ENCODE measurements around the gene AFF3.

The AFF3 gene

GRCh38 chr2:99571021-99571420, 571.4 kb downstream of the AFF3 start:
- no peak for DNase-seq

GRCh38 chr2:99569386-99569785, 573.0 kb downstream of the AFF3 start:
- no peak for DNase-seq

DNA sequence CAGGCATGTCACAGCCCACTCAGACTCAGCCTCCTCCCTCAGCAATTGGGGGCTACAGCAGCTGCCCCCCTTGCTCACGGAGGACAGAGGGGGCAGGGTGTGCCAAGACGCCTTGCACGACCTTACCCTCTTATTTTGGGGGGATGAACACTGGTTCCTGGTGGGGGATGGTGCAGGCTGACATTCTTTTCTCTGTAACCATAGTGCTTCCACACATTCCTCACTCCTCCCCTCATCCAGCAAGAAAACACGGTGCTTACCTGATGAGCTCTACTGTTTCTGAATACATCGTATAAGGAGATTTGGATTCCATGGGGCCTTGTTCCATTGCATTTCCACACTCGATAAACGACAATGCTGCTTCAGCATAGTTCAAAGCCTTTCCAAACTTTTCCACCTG, 577.2 kb downstream of the AFF3 start:
- no peak for DNase-seq

DNA sequence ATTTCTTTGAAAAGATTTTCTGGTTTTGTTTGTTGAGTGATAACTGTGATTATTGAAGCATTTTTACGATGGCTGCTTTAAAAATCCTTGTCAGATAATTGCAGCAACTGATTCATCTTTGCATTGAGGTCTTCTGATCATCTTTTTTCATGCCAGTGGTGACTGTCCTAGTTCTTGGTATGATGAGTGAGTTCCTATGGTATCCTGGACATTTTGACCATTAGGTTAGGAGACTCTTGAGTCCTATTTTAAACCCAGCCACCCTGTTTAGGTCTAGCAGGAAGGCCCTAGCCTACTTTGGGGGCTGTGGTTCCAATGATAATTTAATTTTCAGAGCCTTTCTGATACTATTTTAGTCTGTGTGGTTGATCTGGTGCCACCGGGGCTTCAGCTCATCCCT, 579.9 kb downstream of the AFF3 start:
- no peak for DNase-seq

DNA sequence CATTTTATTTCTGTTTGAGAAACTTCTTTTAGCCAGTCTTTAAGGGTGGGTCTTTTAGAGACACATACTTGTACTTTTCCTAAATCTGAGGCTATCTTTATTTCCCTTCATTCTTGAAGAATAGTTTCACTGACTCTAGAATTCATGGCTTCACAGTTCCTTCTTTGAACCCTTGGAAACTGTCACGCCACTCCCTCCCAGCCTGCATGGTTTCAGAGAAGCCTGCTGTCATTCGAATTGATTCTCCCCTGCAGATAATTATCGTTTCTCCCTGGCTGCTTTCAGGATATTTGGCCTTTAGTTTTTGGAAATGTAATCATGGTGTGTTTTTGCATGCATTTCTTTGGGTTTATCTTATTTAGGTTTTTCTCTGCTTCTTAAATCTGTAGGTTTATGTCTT, 580.6 kb downstream of the AFF3 start:
- no peak for DNase-seq

GRCh38 chr2:99559075-99559662, 583.2 kb downstream of the AFF3 start:
- peak; percentile 53 for DNase-seq

- no peak for DNase-seq
Observed at GRCh38 chr2:99555404-99555803, 587.0 kb downstream of the AFF3 start.

- no peak for DNase-seq
Observed at GRCh38 chr2:99554871-99555270, 587.5 kb downstream of the AFF3 start.

DNA sequence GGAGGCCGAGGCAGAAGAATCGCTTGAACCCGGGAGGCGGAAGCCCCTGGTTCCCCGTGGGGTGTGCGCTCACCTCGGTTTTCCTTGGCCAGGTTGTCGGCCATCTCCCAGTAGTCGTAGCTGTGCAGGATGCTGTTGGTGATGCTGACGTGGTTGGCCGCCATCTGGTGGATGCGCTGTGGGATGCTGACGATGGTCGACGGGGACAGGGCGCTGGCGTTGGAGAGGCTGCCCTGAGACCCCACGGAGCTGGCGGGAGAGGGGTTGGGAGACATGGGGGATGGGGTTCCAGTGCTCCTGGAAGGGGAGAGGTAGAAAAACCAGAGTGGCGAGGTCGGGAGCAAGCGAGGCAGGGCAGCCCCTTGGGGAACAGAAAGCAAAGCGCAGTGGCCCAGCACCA, 588.2 kb downstream of the AFF3 start:
- DNase-seq, result no peak

DNA sequence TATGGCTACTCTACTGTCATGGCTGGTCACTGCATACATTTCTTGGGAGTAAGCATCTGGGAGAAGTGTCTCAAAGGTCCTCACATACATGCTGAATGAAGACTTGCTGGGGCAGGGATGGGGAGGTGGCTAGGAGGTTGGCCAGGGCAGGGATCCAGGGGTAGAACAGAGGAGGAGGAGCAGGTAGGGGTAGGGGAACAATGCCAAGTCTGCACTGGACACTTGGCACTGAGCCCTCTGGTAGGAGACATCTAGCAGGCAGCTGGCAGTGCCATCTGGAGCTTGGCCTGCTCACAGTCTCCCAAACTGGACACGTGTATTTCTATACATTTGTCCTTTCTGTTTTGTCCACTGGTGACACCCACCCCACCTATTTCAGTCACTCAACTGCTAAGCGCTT, 589.9 kb downstream of the AFF3 start:
- DNase-seq, result no peak

DNA sequence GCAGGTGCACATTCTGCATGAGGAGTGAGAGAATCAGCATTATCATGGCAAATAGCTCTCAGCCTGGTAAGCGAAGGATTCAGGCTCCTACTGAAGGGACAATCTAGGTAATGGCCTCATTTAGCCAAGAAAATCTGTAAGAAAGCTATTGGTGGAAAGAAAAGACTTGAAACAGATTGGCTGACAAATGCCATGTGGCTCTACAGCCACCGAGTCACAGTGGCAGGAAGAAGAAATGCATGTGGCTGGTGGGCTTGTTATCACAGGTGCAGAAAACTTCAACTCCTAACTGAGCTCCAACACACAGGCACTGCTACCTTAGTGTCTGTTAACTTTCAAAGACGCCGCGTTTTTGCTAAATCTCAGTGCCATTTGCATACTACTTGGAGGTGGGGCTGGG, 592.0 kb downstream of the AFF3 start:
- DNase-seq, result no peak

- DNase-seq, result no peak
Observed at GRCh38 chr2:99545604-99546003, 596.8 kb downstream of the AFF3 start.

- DNase-seq, result no peak
Observed at GRCh38 chr2:99545066-99545465, 597.3 kb downstream of the AFF3 start.

DNA sequence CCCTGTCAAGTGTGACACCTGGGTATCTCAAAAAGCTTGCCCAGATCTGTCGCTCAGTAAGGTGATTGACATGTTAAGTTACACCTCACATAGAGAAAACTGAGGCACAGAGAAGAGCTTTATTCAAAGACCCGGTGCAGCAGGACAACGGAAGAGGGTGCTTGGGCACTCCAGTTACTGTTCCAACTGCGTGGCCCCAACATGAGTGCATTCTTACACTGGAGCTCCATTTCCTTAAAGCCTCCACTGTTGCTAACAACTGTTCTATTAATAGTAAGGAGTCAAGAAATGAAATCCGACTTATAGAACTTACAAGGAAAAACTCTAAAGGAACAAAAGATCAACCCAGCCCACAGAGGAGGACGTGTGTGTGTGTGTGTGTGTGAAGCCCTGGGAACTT, 597.8 kb downstream of the AFF3 start:
- no peak for DNase-seq

DNA sequence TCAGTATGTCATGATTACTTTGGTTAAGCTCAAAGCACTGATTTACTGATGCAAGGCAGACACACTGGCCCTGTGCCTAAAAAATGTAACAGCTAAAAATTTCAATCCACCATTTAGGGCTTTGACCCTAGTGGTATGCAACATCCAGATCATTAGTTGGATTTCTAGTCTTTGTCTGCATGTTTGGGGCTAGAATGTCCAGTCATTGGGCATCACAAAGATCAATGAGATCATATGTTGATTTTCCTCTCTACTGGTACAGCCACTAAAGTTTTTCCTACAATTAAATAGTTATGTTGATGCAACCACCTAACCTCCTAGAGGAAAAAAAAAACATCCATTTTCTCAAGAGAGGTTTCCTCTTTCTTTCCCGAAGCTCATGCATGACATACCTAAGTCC, 599.1 kb downstream of the AFF3 start:
- DNase-seq, result no peak

DNA sequence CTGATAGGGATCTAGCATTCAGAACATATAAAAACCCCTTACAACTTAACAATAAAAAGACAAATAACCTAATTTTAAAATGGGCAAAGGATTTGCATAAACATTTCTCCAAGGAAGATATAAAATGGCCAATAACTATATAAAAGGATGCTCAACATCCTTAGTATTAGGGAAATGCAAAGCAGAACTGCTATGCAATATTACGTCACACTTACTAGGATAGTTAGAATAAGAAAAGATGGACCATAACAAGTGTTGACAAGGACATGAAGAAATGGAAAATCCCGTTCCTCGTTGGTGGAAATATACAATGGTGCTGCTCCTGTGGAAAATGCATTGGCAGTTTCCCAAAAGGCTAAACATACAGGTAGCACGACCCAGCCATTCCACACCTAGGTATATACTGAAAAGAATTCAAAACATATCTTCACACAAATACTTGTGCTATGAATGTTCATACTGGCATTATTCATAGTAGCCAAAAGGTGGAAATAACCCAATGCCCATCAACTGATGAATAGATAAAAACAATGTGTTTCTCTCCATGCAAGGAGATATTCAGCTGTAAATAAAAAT, 604.4 kb downstream of the AFF3 start:
- no peak for DNase-seq

DNA sequence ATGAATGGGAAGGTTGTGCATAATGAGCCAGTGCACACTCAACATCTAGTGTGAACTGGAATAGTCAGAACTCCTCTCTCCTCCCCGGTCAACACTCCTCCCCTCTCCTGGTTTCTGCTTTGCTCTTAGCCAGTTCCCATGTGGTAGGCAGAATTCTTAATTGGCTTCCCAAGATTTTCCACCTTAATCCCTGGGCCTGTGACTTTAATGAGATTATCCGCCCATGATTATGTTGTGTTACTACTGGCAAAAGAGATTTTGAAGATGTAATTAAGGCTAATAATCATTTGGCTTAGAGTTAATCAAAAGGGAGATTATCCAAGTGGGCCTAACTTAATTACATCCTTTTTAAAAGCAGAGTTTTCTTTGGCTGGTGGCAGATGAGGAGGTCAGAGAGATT, 618.3 kb downstream of the AFF3 start:
- DNase-seq, result no peak

GRCh38 chr2:99522157-99522556, 620.2 kb downstream of the AFF3 start:
- no peak for DNase-seq

DNA sequence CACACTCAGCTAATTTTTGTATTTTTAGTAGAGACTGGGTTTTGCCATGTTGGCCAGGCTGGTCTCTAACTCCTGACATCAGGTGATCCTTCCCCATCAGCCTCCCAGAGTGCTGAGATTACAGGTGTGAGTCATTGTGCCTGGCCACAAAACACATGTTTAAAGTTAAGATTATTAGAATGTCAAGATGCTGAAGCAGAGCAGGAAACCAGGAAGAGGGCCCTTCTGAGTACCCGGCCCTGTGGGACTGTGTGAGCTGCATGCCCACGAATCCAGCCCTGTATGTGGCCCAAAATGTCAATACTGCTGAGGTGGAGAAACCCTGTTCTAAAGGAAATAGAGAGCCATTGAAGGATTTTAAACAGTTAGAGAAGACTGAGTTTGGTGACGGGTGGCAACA, 621.6 kb downstream of the AFF3 start:
- no peak for DNase-seq

DNA sequence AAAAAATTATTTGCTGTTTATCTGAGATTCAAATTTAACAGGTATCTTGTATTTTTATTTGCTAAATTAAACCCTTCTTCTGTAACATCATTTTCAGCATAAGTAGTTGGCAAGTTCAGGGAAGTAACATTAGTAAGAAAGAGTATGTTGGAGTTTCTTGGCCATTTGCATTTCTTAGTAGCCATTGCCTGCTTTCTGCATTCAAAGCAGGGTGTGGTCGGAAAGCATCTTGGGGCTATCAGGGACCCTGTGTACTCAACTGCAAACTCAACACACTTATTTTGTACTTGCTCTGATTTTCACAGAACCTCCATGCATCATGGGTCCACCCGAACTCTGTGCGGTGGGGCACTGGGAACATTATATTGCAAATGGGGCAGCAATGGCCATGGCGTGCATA, 622.2 kb downstream of the AFF3 start:
- no peak for DNase-seq

DNA sequence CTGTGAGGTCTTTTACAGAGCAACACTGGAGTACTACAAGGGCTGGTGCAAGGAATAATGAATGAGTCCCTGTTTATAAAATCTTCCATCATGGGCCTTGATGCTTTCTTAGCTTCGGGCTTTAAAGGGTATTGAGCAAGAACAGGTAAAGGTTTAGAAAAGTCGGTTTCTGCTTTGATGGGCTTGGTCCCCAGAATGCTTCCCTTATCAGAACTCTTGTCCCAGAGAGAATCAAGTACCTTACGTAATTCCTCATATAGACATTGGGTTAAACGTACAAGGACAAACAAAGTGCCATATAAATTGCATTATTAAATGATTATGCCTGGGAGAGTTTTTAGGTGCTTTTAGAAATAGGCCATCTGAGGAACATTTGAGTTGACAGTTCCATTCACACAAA, 628.0 kb downstream of the AFF3 start:
- DNase-seq, result no peak

DNA sequence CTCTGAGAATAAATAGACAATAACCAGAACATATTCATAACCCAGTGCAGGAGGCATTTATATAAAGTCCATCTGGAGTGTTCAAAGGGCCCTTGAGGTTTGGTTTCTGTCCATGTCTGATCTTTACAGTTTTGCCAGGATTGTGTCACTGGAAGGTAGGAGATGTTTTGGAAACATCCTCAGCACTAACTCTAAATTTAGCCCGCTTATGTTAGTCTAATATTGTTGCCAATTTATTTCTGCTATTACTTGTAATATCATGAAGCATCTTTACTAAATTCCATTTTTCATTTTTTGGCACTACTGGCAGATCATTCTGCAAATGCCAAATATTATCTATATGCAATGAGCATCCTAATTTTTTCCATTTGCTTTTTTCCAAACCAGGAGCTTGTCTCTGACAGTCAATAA, 630.2 kb downstream of the AFF3 start:
- DNase-seq, result no peak

GRCh38 chr2:99509387-99509786, 633.0 kb downstream of the AFF3 start:
- no peak for DNase-seq

DNA sequence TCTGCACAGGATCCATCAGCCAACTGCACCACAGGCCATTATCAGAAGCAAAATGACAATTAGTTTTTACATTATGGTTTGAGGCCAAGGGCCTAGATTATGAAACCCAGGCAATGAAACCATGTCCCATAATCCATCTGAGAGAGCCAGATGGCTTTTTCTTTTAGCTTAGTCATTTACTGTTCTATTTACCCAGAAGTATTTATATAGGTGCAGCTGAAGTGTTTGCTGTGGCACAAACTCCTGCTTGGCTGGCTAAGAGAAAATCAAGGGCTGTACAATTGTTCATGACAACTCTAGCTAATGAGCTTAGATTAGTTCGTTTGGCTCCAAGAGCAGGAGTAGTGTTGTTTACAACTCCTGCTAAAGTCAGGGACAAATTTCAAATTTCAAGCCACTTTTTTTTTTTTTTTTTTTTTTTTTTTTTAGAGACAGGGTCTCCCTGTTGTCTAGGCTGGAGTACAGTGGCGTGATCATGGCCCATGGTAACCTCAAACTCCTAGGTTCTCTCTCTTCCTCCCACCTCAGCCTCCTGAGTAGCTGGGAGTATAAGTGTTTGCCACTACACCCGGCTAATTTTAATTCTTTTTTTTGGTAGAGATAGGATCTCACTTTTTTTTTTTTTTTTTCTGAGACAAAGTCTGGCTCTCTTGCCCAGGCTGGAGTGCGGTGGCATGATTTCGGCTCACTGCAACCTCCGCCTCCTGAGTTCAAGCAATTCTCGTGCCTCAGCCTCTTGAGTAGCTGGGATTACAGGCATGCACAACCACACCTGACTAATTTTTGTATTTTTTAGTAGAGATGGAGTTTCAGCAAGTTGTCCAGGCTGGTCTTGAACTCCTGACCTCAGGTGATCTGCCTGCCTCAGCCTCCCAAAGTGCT, 634.2 kb downstream of the AFF3 start:
- peak; percentile 95 for DNase-seq
